HG02798 (cell line): ENCODE data around the gene SPECC1L.
"Not testable (repeated sequence)": the region's sequence is repeated elsewhere in the genome, so short reads cannot be mapped to it uniquely, and the experiment has no call there.

Experiments used
- ATAC-seq: cut with Tn5 transposase; IDR thresholded peaks from one replicate; pipeline ENCODE4 v1.9.1; 2021; ENCODE audit warnings: mild to moderate bottlenecking; ENCODE audit not compliant: unreplicated experiment, poor library complexity

The SPECC1L gene

DNA sequence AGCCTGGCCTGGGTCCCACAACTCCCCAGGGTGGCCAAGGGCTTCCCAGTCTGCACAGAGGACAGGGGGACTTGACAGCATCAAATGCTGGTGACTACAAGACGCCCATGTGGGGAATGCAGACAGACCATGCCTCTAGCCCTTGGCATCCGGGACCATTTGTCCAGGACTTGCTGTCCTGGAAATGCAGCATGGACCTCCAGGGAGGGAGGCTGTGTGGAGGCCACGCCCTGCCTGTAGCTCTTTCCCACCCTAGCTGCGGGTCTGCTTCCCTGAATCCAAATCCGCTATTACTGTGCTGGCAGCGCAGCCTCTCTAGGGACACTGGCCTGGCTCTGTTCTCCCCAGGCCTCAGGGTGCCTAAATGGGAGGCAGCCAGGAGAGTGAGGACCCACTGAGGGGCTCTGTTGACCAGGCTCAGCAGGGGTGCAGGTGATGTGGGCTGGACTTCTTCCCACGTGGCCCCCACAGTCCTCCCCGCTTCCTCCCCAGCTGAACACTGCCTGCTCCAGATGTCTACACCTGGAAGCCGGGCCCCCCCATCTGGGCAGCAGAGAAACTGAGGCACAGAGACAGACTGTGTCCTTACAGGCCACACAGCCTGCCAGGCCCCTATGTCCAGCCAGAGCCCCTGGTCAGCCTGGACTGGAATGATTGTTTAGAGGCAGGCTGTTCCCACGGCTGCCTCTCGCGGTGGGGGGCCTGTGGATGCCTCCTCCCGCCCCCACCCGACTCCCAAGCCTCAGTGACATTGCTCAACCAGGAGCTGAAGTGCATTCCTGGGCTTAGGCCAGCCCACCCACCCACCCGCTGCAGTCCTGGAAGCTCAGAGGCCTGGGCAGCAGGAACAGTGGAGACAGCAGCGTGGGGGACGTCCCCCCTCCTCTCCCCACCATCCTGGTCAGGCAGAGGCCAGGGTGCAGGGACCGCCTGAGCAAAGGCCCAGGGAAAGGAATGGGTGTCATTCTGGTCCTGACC lies 24.8 kb upstream of the SPECC1L start:
- not testable (repeated sequence) for ATAC-seq

- ATAC-seq = no peak
These were observed 23.6 kb upstream of the SPECC1L start for GRCh38 chr22:24247011-24247507.

GRCh38 chr22:24247564-24248344 lies 22.9 kb upstream of the SPECC1L start:
- ATAC-seq = no peak

DNA sequence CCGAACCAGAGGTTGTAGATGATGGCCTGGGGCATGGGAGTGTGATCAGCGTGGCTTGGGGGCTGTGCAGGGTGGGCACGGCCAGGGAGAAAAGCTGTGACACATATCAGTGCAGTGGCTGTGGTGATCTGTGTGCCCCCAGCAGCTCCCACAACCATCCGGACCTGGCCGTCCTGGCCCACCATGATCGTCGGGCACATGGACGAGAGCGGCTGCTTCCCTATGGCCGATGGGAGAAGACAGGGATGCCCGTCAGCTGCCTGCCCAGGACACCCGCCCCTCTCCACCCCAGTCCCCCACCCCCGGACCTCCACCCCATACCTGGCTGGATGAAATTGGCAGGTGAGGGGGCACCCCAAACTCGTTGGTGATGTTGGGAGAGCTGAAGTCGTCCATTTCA lies 22.0 kb upstream of the SPECC1L start:
- not testable (repeated sequence) for ATAC-seq

GRCh38 chr22:24249413-24249812 lies 21.2 kb upstream of the SPECC1L start:
- not testable (repeated sequence) for ATAC-seq

- not testable (repeated sequence) for ATAC-seq
These were observed 19.3 kb upstream of the SPECC1L start for GRCh38 chr22:24251286-24251685.

GRCh38 chr22:24253126-24253525 lies 17.5 kb upstream of the SPECC1L start:
- not testable (repeated sequence) for ATAC-seq

- ATAC-seq = not testable (repeated sequence)
These were observed 14.5 kb upstream of the SPECC1L start for GRCh38 chr22:24256136-24256535.

DNA sequence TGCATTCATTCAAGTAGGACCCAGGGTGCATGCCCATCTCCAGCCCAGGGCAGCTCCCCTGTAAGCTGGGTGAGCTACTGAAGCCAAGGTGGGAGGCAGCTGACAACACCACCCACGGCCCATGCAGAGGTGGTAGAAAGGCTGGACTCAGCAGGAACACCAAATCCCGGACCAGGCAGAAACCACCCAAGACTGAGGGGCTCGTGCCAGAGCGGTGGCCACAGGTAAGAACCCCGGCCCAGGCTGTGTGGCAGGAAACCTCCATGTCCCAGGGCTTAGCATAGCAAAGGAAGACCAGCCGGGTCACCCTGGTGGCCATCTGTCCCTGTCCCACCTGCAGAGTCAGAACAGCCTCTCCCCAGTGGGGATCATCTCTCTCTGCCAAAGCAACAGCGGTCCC lies 13.9 kb upstream of the SPECC1L start:
- ATAC-seq = not testable (repeated sequence)

GRCh38 chr22:24259459-24259858 lies 11.2 kb upstream of the SPECC1L start:
- ATAC-seq = not testable (repeated sequence)

DNA sequence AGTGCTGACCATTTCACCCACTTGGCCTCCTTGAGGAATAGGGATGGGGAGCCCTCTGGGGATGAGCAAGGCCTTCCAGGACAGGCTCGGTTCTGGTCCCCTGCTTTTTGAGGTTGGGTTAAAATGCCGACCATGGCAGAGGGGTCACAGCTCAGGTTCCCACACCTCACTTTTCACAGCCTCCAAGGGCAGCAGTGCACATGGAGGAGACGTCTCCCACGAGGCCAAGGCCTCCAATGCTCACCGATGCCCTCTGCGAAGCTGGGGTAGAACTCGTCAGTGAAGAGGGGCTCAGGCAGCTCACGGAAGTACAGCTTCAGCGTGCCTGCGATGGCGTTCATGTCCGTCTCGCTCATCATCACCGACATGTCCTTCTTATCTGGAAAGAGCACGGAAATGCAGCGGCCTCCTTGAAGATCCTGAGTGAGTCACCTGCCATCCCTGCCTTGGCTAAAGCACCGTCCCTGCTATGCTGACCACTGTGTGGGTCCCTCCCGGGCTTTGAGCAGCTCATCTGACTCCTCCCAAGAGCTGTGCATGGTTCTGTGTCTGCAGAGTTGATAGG lies 8.4 kb upstream of the SPECC1L start:
- ATAC-seq = not testable (repeated sequence)

- not testable (repeated sequence) for ATAC-seq
These were observed 7.2 kb upstream of the SPECC1L start for GRCh38 chr22:24263479-24263878.

GRCh38 chr22:24264329-24264896 lies 6.2 kb upstream of the SPECC1L start:
- not testable (repeated sequence) for ATAC-seq

DNA sequence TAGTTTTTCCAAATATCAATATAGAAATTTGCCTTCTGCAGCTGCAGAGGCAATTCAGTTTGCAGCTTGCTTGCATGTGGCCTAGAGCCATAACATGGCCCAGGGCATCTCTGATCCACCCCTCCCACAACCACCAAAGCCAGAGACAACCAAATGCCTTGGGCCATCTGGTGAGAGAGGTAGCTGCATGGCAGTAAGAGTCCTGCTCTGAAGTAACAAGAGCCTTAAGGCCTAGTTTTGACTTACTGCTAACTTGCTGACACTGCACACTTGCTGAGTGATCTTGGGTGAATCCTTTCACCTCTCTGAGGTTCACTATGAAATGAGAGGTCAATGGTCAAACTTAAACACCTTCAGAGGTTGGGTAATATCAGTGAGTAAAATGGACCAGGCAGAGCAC lies 4.9 kb upstream of the SPECC1L start:
- ATAC-seq = no peak

GRCh38 chr22:24266495-24266894 lies 4.1 kb upstream of the SPECC1L start:
- not testable (repeated sequence) for ATAC-seq

GRCh38 chr22:24271386-24271854 lies 789 bp downstream of the SPECC1L start:
- no peak for ATAC-seq

- not testable (repeated sequence) for ATAC-seq
These were observed 2.4 kb downstream of the SPECC1L start for GRCh38 chr22:24273031-24273430.

DNA sequence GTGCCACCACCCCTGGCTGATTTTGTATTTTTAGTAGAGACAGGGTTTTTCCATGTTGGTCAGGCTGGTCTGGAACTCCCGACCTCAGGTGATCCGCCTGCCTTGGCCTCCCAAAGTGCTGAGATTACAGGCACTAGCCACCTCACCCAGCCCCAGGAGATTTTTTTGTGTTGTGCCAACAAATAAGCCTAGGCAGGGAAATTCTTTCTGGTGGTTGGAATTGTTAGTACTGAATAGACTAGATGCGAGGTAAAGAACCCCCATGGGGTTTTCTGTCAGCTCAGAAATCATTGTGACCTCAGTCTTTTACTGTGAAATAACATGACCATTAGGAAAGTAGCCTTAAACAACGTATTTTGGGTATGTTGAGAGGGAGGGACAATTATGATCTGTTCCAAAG lies 3.3 kb downstream of the SPECC1L start:
- not testable (repeated sequence) for ATAC-seq

- not testable (repeated sequence) for ATAC-seq
These were observed 4.2 kb downstream of the SPECC1L start for GRCh38 chr22:24274696-24275405.
